ENCODE results near the gene CXXC1. TPM values are rescaled to one million over a fixed set of nuclear protein-coding genes. Genes with fewer than 3 reads are reported as not detected.
A peak's percentile ranks its signal among the peaks of the same experiment; 100 is the strongest.

Gene CXXC1
- total RNA-seq, 2 experiments from 2014 or later: 87.0 to 88.0 TPM

DNA sequence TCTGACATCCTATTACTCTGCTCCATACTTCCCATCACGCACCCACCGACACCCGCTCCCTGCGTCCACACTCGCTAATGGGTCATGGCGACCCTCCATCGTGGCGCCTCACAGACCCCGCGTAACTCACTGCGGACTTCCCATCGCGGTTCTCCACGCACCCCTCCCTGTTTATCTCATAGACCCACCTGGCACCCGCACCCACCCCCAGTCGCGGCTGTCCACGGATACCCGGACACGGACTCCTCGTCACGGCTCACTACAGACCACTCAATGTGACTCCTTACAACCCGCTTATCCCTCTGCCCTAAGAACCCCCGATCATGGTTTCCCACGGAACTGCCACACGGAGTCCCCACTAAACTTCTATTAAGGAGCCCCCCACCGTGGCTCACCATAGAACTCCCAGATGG lies 458 bp downstream of the CXXC1 start:
- no peak for DNase-seq
- intact Hi-C loops (cut with micrococcal nuclease): loop anchor here (1.0 kb wide), 1 partner anchor 21 kb away; the partner anchor contains the start of gene CFAP53
- no peaks in the 10 kb centered on the region for H3K9me3 Mint-ChIP-seq
- ChIA-PET POLR2A (no interaction called here), CTCF (no interaction called here)
- H3K36me3 Mint-ChIP-seq (ENCODE audit: low read depth): peaks cover 50% of the 10 kb centered on the region
- TF ChIP-seq, protein P1, sequence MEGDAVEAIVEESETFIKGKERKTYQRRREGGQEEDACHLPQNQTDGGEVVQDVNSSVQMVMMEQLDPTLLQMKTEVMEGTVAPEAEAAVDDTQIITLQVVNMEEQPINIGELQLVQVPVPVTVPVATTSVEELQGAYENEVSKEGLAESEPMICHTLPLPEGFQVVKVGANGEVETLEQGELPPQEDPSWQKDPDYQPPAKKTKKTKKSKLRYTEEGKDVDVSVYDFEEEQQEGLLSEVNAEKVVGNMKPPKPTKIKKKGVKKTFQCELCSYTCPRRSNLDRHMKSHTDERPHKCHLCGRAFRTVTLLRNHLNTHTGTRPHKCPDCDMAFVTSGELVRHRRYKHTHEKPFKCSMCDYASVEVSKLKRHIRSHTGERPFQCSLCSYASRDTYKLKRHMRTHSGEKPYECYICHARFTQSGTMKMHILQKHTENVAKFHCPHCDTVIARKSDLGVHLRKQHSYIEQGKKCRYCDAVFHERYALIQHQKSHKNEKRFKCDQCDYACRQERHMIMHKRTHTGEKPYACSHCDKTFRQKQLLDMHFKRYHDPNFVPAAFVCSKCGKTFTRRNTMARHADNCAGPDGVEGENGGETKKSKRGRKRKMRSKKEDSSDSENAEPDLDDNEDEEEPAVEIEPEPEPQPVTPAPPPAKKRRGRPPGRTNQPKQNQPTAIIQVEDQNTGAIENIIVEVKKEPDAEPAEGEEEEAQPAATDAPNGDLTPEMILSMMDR (IDR thresholded peaks at IDR 0.05): no peak
- peak overlapping the region; percentile 96 for H3K4me3 Mint-ChIP-seq
- no peak for ATAC-seq
- peaks cover 39% of the 10 kb centered on the region for H3K4me1 Mint-ChIP-seq (ENCODE audit: low read depth)
- H3K27ac Mint-ChIP-seq: peak overlapping the region; percentile 95
- no peaks in the 10 kb centered on the region for H3K27me3 Mint-ChIP-seq

DNA sequence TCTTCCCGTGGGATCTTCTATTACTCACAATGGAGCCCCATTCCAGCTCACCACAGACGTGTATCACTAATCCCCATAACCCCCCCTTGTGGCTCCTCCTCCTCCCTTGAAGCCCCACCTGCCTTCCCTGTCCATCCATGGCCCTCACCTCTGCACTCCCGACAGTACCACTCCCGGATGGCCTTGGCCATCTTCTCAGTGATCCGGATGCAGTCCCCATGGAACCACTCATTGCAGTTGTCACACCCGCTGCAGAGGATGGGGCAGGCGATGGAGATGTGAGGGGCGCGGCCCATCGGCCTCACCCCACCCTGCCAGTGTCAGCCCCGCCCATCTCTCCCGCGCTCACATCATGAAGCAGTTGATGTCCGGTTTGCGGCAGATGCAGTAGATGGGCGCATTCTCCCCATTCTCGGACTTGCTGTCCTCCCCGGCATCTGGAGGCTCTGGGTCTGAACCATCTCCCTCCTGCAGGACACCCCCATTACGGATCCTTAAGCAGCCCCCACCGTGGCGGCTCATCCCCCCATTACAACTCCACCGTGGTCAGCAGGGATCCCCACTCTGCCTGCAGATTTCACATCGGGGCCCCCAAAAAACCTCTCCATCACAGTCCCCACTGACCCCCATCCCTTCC lies 983 bp downstream of the CXXC1 start:
- H3K4me1 Mint-ChIP-seq (ENCODE audit: low read depth): peaks cover 39% of the 10 kb centered on the region
- H3K4me3 Mint-ChIP-seq: peak overlapping the region; percentile 96
- no peaks in the 10 kb centered on the region for H3K27me3 Mint-ChIP-seq
- H3K36me3 Mint-ChIP-seq (ENCODE audit: low read depth): peaks cover 50% of the 10 kb centered on the region
- peak overlapping the region; percentile 95 for H3K27ac Mint-ChIP-seq
- ChIA-PET POLR2A (no interaction called here), CTCF (no interaction called here)
- DNase-seq: peak; percentile 71
- H3K9me3 Mint-ChIP-seq: no peaks in the 10 kb centered on the region
- no peak for ATAC-seq
- TF ChIP-seq, protein P1 (IDR thresholded peaks at IDR 0.05): no peak
- intact Hi-C loops (cut with micrococcal nuclease): loop anchor here (1.0 kb wide), 1 partner anchor 20 kb away; the partner anchor contains the start of gene CFAP53

DNA sequence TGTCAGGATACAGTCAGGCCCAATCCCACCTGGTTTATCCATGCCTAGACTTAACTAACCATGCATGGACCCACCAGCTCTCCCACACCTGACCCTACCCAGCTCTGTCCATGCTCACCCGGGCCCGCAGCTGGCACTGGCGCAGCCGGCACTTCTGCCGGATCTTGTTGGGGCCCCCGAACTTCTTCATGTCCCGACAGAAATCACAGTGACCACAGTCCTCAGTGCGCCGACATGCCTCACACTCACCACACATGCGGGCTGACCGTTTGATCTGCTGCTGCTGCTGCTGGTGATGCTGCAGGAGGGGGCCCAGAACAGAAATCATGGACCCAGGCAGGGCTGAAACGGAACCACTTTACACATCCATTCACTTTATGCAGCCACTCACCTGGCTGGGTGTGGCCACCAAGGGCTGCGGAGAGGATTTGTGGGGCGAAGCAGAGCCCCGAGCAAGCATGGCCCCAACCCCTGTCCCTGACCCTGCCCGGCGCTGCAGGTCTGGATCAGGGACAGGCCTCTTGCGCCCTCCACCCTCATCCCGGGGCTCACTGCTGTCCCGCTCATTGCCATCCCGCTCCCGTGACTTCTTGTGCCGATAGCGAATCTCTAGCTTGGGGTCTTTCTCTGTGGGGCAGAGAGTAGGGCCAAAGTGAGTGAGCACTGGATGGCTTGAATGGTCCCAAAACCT lies 1.7 kb downstream of the CXXC1 start:
- ChIA-PET CTCF (no interaction called here), POLR2A (no interaction called here)
- intact Hi-C loops (cut with micrococcal nuclease): no loop called here
- H3K27ac Mint-ChIP-seq: peak overlapping the region; percentile 95
- peaks cover 50% of the 10 kb centered on the region for H3K36me3 Mint-ChIP-seq (ENCODE audit: low read depth)
- DNase-seq (no peak), ATAC-seq (no peak)
- peak overlapping the region; percentile 96 for H3K4me3 Mint-ChIP-seq
- no peaks in the 10 kb centered on the region for H3K27me3 Mint-ChIP-seq
- H3K9me3 Mint-ChIP-seq: no peaks in the 10 kb centered on the region
- TF ChIP-seq, protein P1 (IDR thresholded peaks at IDR 0.05): no peak
- peaks cover 39% of the 10 kb centered on the region for H3K4me1 Mint-ChIP-seq (ENCODE audit: low read depth)

DNA sequence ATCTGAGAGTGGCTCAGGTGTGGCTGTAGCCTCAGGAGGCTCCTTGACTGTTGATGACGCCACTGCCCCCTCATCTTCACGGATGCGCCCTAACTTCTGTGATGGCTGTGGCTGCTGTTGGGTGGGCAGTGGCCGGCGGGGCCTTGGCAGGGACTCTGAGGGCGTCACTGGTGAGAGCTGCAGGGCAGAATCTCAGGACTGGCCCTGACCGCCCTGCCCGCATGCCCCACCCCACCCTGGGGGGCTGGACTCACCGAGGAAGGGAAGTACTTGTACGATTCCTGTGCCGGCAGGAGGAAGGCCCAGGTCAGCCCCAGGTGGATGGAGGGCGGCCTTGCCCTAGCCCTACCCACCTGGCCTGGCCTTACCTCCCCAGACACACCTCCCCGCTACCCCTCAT lies 2.4 kb downstream of the CXXC1 start:
- POLR2A ChIA-PET: no interaction called here
- H3K4me3 Mint-ChIP-seq: peak overlapping the region; percentile 21

More for the DNA sequence above, 2.4 kb downstream of the CXXC1 start:
- Mint-ChIP-seq H3K9me3 (no peaks in the 10 kb centered on the region), H3K36me3 (ENCODE audit: low read depth) (peaks cover 54% of the 10 kb centered on the region), H3K27me3 (no peaks in the 10 kb centered on the region), H3K27ac (no peak overlapping the region), H3K4me1 (ENCODE audit: low read depth) (peaks cover 46% of the 10 kb centered on the region)
- DNase-seq (no peak), ATAC-seq (no peak)
- intact Hi-C loops (cut with micrococcal nuclease): no loop called here
- CTCF ChIA-PET: no interaction called here
- TF ChIP-seq, protein P1 (IDR thresholded peaks at IDR 0.05): no peak
